ENCODE data around the gene CENATAC. TPM values are rescaled to one million over a fixed set of nuclear protein-coding genes. Genes with fewer than 3 reads are reported as not detected.
"Not testable (repeated sequence)": the region's sequence is repeated elsewhere in the genome, so short reads cannot be mapped to it uniquely, and the experiment has no call there.

CENATAC gene
- total RNA-seq, 1 donor: 75.5 TPM

DNA sequence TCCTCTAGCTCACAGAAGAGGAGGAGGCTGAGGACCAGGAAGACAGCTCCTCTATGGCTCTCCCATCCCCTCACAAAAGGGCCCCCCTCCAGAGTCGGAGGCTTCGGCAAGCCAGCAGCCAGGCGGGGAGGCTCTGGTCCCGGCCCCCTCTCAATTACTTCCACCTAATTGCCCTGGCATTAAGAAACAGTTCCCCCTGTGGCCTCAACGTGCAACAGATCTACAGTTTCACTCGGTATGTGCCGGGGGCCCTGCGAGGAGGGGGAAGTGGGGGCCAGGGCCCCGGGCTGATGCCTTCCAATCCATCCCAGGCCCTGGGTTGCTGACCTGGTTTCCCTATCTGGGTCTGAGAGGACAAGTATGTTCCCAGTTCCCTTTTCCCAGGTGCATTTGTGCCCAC is 18.5 kb upstream of the CENATAC start:
- no peaks in the 10 kb centered on the region for H3K9me3 ChIP-seq (ENCODE audit: low read depth, low read length)
- peaks cover 10% of the 10 kb centered on the region for H3K4me1 ChIP-seq (ENCODE audit: insufficient read depth, low read length)
- no peaks in the 10 kb centered on the region for H3K27me3 ChIP-seq (ENCODE audit: insufficient read depth, low read length)
- H3K4me3 ChIP-seq (ENCODE audit: low read length): no peak overlapping the region

DNA sequence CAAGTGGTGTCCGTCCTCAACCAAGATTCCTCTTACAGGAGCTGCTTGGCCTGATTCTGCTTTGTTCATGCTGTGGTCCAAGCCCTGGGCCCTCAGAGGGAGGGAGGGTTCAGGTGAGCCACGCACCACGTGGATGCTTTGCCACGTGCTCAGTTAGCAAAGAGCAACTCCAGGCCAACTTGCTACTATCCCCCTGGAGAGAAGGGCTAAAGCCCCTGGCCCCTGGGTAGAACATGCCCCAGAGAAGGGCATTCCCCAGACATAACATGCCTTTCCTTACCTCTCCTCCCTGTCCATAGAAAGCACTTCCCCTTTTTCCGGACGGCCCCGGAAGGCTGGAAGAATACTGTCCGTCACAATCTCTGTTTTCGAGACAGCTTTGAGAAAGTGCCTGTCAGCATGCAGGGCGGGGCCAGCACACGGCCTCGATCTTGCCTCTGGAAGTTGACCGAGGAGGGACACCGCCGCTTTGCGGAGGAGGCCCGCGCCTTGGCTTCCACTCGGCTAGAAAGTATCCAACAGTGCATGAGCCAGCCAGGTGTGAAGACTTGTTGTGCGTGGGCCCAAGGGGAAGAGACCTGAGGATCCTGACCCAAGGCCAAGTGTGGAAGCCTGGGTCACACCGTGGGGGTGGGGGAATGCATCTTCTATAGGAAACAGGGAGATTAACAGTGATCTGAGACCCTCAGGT is 17.6 kb upstream of the CENATAC start:
- H3K27me3 ChIP-seq (ENCODE audit: insufficient read depth, low read length): no peaks in the 10 kb centered on the region
- H3K4me1 ChIP-seq (ENCODE audit: insufficient read depth, low read length): peaks cover 10% of the 10 kb centered on the region
- H3K4me3 ChIP-seq (ENCODE audit: low read length): no peak overlapping the region
- H3K9me3 ChIP-seq (ENCODE audit: low read depth, low read length): no peaks in the 10 kb centered on the region

DNA sequence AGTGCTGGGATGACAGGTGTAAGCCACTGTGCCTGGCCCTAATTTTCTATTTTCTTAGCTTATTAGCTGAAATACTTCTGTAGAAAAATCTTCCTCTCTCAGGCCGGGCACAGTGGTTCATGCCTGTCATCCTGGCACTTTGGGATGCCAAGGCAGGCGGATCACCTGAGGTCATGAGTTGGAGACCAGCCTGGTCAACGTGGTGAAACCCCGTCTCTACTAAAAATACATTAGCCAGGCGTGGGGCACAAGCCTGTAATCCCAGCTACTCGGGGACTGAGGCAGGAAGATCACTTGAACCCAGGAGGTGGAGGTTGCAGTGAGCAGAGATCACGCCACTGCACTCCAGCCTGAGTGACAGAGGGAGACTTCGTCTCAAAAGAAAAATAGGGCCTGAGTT is 13.6 kb upstream of the CENATAC start:
- H3K27me3 ChIP-seq (ENCODE audit: insufficient read depth, low read length); H3K4me1 ChIP-seq (ENCODE audit: insufficient read depth, low read length); H3K4me3 ChIP-seq (ENCODE audit: low read length); H3K9me3 ChIP-seq (ENCODE audit: low read depth, low read length): not testable (repeated sequence)

- Histone ChIP-seq H3K4me1 (ENCODE audit: insufficient read depth, low read length) (peaks cover 8% of the 10 kb centered on the region), H3K27me3 (ENCODE audit: insufficient read depth, low read length) (no peaks in the 10 kb centered on the region), H3K4me3 (ENCODE audit: low read length) (no peak overlapping the region), H3K9me3 (ENCODE audit: low read depth, low read length) (no peaks in the 10 kb centered on the region)
Observed at GRCh38 chr11:118984825-118985224, 13.1 kb upstream of the CENATAC start.

- Histone ChIP-seq H3K4me3 (ENCODE audit: low read length) (no peak overlapping the region), H3K9me3 (ENCODE audit: low read depth, low read length) (no peaks in the 10 kb centered on the region), H3K4me1 (ENCODE audit: insufficient read depth, low read length) (no peaks in the 10 kb centered on the region), H3K27me3 (ENCODE audit: insufficient read depth, low read length) (no peaks in the 10 kb centered on the region)
Observed at GRCh38 chr11:118988280-118988679, 9.7 kb upstream of the CENATAC start.

DNA sequence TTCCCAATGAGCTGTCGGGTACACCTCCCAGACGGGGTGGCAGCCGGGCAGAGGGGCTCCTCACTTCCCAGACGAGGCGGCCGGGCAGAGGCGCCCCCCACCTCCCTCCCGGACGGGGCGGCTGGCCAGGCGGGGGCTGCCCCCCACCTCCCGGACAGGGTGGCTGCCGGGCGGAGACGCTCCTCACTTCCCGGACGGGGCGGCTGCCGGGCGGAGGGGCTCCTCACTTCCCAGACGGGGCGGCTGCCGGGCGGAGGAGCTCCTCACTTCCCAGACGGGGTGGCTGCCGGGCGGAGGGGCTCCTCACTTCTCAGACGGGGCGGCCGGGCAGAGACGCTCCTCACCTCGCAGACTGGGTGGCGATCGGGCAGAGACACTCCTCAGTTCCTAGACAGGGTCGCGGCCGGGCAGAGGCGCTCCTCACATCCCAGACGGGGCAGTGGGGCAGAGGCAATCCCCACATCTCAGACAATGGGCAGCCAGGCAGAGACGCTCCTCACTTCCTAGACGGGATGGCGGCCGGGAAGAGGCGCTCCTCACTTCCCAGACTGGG is 6.4 kb upstream of the CENATAC start:
- not testable (repeated sequence) for H3K4me1 ChIP-seq (ENCODE audit: insufficient read depth, low read length); H3K9me3 ChIP-seq (ENCODE audit: low read depth, low read length); H3K4me3 ChIP-seq (ENCODE audit: low read length); H3K27me3 ChIP-seq (ENCODE audit: insufficient read depth, low read length)

- peaks cover 26% of the 10 kb centered on the region for H3K4me1 ChIP-seq (ENCODE audit: insufficient read depth, low read length)
- peak overlapping the region; percentile 50 for H3K4me3 ChIP-seq (ENCODE audit: low read length)
- no peaks in the 10 kb centered on the region for H3K27me3 ChIP-seq (ENCODE audit: insufficient read depth, low read length)
- H3K9me3 ChIP-seq (ENCODE audit: low read depth, low read length): no peaks in the 10 kb centered on the region
Observed at GRCh38 chr11:118996926-118997626, 862 bp upstream of the CENATAC start.

DNA sequence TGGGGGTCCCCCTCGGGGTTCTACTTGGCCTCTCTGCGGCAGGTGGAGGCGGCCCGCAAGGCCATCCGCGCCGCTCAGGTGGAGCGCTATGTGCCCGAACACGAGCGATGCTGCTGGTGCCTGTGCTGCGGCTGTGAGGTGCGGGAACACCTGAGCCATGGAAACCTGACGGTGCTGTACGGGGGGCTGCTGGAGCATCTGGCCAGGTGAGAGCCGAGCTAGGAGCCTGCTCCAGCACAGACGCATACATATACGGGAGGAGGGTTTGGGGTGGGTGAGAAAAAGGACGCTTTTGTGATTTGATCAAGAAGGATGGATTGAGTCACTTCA is 415 bp downstream of the CENATAC start:
- Histone ChIP-seq H3K9me3 (ENCODE audit: low read depth, low read length) (no peaks in the 10 kb centered on the region), H3K27me3 (ENCODE audit: insufficient read depth, low read length) (no peaks in the 10 kb centered on the region), H3K4me3 (ENCODE audit: low read length) (peak overlapping the region; percentile 50), H3K4me1 (ENCODE audit: insufficient read depth, low read length) (peaks cover 26% of the 10 kb centered on the region)

- Histone ChIP-seq H3K27me3 (ENCODE audit: insufficient read depth, low read length) (no peaks in the 10 kb centered on the region), H3K4me1 (ENCODE audit: insufficient read depth, low read length) (peaks cover 26% of the 10 kb centered on the region), H3K4me3 (ENCODE audit: low read length) (no peak overlapping the region), H3K9me3 (ENCODE audit: low read depth, low read length) (no peaks in the 10 kb centered on the region)
Observed at GRCh38 chr11:118998822-118999221, 884 bp downstream of the CENATAC start.

DNA sequence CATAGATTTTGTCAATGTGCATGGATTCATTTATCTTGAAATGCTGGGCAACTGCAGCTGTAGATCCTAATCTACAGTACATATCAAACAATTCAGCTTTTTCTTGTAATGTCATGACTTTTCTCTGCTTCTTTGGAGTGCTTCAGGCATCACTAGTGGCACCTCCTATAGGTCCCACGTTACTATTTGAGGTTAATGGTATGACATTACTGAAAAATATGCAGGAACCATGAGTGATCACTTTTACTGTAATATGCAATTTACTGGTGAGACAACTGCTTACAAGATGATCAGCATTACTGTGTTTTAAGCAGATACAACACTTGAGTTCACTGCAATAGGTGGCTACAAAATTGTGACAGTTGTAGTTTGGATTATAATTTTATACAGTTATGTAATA is 3.0 kb downstream of the CENATAC start:
- Histone ChIP-seq H3K4me1 (ENCODE audit: insufficient read depth, low read length) (peaks cover 26% of the 10 kb centered on the region), H3K9me3 (ENCODE audit: low read depth, low read length) (no peaks in the 10 kb centered on the region), H3K27me3 (ENCODE audit: insufficient read depth, low read length) (no peaks in the 10 kb centered on the region), H3K4me3 (ENCODE audit: low read length) (no peak overlapping the region)

- no peaks in the 10 kb centered on the region for H3K27me3 ChIP-seq (ENCODE audit: insufficient read depth, low read length)
Observed at GRCh38 chr11:119006656-119007055, 8.7 kb downstream of the CENATAC start.

DNA sequence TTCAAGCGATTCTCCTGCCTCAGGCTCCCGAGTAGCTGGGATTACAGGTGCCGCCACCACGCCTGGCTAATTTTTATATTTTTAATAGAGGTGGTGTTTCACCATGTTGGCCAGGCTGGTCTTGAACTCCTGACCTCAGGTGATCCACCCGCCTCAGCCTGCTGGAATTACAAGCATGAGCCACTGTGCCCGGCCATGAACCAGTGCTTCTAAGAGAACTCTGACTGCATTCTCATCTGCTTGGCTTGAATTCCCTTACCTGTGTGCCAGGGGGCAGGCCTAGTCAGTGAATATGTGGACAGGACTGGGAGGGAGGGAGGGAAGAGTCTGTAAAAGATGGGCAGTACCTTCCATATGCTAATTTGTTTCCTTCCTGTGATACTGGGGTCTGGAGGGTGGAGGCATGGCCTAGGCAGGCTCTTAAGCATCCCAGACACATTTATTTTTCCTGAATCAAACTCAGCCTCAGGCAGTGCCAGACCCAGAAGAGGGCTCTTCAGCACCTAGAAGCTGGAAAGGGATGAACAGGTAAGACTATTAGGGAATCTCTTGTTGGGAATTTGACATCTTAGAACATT is 13.6 kb downstream of the CENATAC start:
- no peaks in the 10 kb centered on the region for H3K27me3 ChIP-seq (ENCODE audit: insufficient read depth, low read length)
- no peak overlapping the region for H3K4me3 ChIP-seq (ENCODE audit: low read length)
- peaks cover 10% of the 10 kb centered on the region for H3K4me1 ChIP-seq (ENCODE audit: insufficient read depth, low read length)
- H3K9me3 ChIP-seq (ENCODE audit: low read depth, low read length): no peaks in the 10 kb centered on the region

More at GRCh38 chr11:119006656-119007055, 8.7 kb downstream of the CENATAC start:
- Histone ChIP-seq H3K4me3 (ENCODE audit: low read length) (no peak overlapping the region), H3K4me1 (ENCODE audit: insufficient read depth, low read length) (no peaks in the 10 kb centered on the region), H3K9me3 (ENCODE audit: low read depth, low read length) (no peaks in the 10 kb centered on the region)

- Histone ChIP-seq H3K4me1 (ENCODE audit: insufficient read depth, low read length) (peaks cover 20% of the 10 kb centered on the region), H3K4me3 (ENCODE audit: low read length) (no peak overlapping the region), H3K27me3 (ENCODE audit: insufficient read depth, low read length) (no peaks in the 10 kb centered on the region), H3K9me3 (ENCODE audit: low read depth, low read length) (no peaks in the 10 kb centered on the region)
Observed at GRCh38 chr11:119012629-119013170, 14.8 kb downstream of the CENATAC start.

- Histone ChIP-seq H3K9me3 (ENCODE audit: low read depth, low read length) (no peaks in the 10 kb centered on the region), H3K4me1 (ENCODE audit: insufficient read depth, low read length) (peaks cover 23% of the 10 kb centered on the region), H3K4me3 (ENCODE audit: low read length) (no peak overlapping the region), H3K27me3 (ENCODE audit: insufficient read depth, low read length) (no peaks in the 10 kb centered on the region)
Observed at GRCh38 chr11:119014209-119014924, 16.4 kb downstream of the CENATAC start.
